IMR-90 (cell line): ENCODE measurements around the gene KLHL3. TPM values are rescaled to one million over a fixed set of nuclear protein-coding genes. Genes with fewer than 3 reads are reported as not detected.

ENCODE experiments used
- ATAC-seq: fragments of 200-7000 bp; cut with Tn5 transposase; 2 replicates; pipeline ENCODE4 v1.9.1; 2020; ENCODE audit warnings: low read depth, mild to moderate bottlenecking, moderate library complexity
- BruUV-seq: library from RNA; stranded (reverse); fragments of 400-500 nt; replicated peaks from 2 replicates; lab custom pipeline; 2021; lab: Mats Ljungman, UMichigan
- CTCF ChIA-PET: fragments of 300-600 bp; formaldehyde crosslinking; extraction: SDS; loops from one replicate; lab custom pipeline; 2021; ENCODE audit warnings: antibody characterized with exemption; lab: Yijun Ruan, JAX
- POLR2A ChIA-PET: fragments of 300-600 bp; sonication (Branson Sonifier 250); formaldehyde crosslinking; loops from one replicate; lab custom pipeline; 2022; ENCODE audit warnings: antibody characterized with exemption; ENCODE audit not compliant: unreplicated experiment; lab: Charles Lee
- DNase-seq: peaks from one replicate; pipeline ENCODE4 v3.0.0; 2013
- H2AFZ ChIP-seq: replicated peaks from 2 replicates; pipeline ENCODE3; 2013; ENCODE audit warnings: low read length, mild to moderate bottlenecking; ENCODE audit not compliant: poor library complexity
- H2AK5ac ChIP-seq: 2 replicates; pipeline ENCODE4 v1.6.1; 2013; ENCODE audit warnings: low read depth, low read length, inconsistent platforms
- H2AK9ac ChIP-seq: replicated peaks from 2 replicates; pipeline ENCODE3; 2013; ENCODE audit warnings: mild to moderate bottlenecking, low read depth, low read length, moderate library complexity; ENCODE audit not compliant: poor library complexity
- H2BK120ac ChIP-seq: 2 replicates; pipeline ENCODE4 v1.6.1; 2013; ENCODE audit warnings: low read depth, low read length, inconsistent platforms
- H2BK15ac ChIP-seq: 3 replicates; pipeline ENCODE4 v1.6.1; 2013; ENCODE audit warnings: low read depth, low read length, inconsistent platforms
- H2BK20ac ChIP-seq: 2 replicates; pipeline ENCODE4 v1.6.1; 2013; ENCODE audit warnings: low read depth, mild to moderate bottlenecking, inconsistent platforms, low read length, moderate library complexity
- H2BK5ac ChIP-seq: 2 replicates; pipeline ENCODE4 v1.6.1; 2013; ENCODE audit warnings: mild to moderate bottlenecking, low read depth, low read length, inconsistent platforms; ENCODE audit not compliant: poor library complexity, severe bottlenecking
- H3K14ac ChIP-seq: replicated peaks from 2 replicates; pipeline ENCODE4 v1.6.1; 2013; ENCODE audit warnings: low read depth, low read length, inconsistent platforms
- H3K18ac ChIP-seq: 2 replicates; pipeline ENCODE4 v1.6.1; 2013; ENCODE audit warnings: low read depth, low read length, control low read depth
- H3K23ac ChIP-seq: 2 replicates; pipeline ENCODE4 v1.6.1; 2013; ENCODE audit warnings: low read depth, low read length, inconsistent platforms
- H3K27ac ChIP-seq: 2 replicates; pipeline ENCODE4 v1.5.1; 2013; ENCODE audit warnings: mild to moderate bottlenecking, control low read depth, low read length; ENCODE audit not compliant: insufficient read depth
- H3K27me3 ChIP-seq: 2 replicates; pipeline ENCODE4 v1.6.1; 2013; ENCODE audit warnings: low read length; ENCODE audit not compliant: control insufficient read depth, insufficient read depth
- H3K36me3 ChIP-seq: 2 replicates; pipeline ENCODE4 v1.6.1; 2013; ENCODE audit warnings: low read length, mixed read lengths; ENCODE audit not compliant: control insufficient read depth, insufficient read depth
- H3K4ac ChIP-seq: 2 replicates; pipeline ENCODE4 v1.6.1; 2013; ENCODE audit warnings: low read depth, low read length, inconsistent platforms
- H3K4me1 ChIP-seq: 2 replicates; pipeline ENCODE4 v1.6.1; 2013; ENCODE audit warnings: low read length, mixed read lengths; ENCODE audit not compliant: control insufficient read depth, insufficient read depth
- H3K4me2 ChIP-seq: 2 replicates; pipeline ENCODE4 v1.6.1; 2013; ENCODE audit warnings: low read depth, mild to moderate bottlenecking, control low read depth, low read length, moderate library complexity
- H3K4me3 ChIP-seq: 2 replicates; pipeline ENCODE4 v1.5.1; 2013; ENCODE audit warnings: low read depth, mild to moderate bottlenecking, control low read depth, low read length, moderate library complexity; ENCODE audit not compliant: insufficient read depth
- H3K56ac ChIP-seq: 2 replicates; pipeline ENCODE4 v1.6.1; 2013; ENCODE audit warnings: low read length, inconsistent platforms; ENCODE audit not compliant: insufficient read depth; ENCODE audit errors: extremely low read depth
- H3K79me1 ChIP-seq, 2 experiments: 2 replicates each; pipeline ENCODE4 v1.6.1; 2013; ENCODE audit warnings: low read length in 2 of 2, inconsistent platforms in 1 of 2, low read depth in 1 of 2
- H3K9ac ChIP-seq: 2 replicates; pipeline ENCODE4 v1.6.1; 2013; ENCODE audit warnings: low read depth, low read length, control low read depth
- H3K9me1 ChIP-seq: 2 replicates; pipeline ENCODE4 v1.6.1; 2013; ENCODE audit warnings: low read length, inconsistent platforms; ENCODE audit not compliant: insufficient read depth
- H3K9me3 ChIP-seq: 2 replicates; pipeline ENCODE4 v1.6.1; 2013; ENCODE audit warnings: low read length; ENCODE audit not compliant: control insufficient read depth, insufficient read depth
- H4K20me1 ChIP-seq: 2 replicates; pipeline ENCODE4 v1.6.1; 2013; ENCODE audit warnings: low read length, inconsistent platforms; ENCODE audit not compliant: insufficient read depth
- H4K5ac ChIP-seq: 2 replicates; pipeline ENCODE4 v1.6.1; 2013; ENCODE audit warnings: mild to moderate bottlenecking, low read depth, low read length, control low read depth
- H4K8ac ChIP-seq, 2 experiments: 2 replicates each; pipeline ENCODE4 v1.6.1; 2013; ENCODE audit warnings: low read depth in 2 of 2, low read length in 2 of 2, control low read depth in 1 of 2, inconsistent platforms in 1 of 2
- H4K91ac ChIP-seq: 2 replicates; pipeline ENCODE4 v1.6.1; 2013; ENCODE audit warnings: low read depth, low read length, inconsistent platforms; ENCODE audit not compliant: insufficient read depth
- CEBPB ChIP-seq: IDR thresholded peaks from 2 replicates; pipeline ENCODE4 v1.6.1; 2012; ENCODE audit warnings: low read depth, low read length, improper control_type of control experiment
- CHD1 ChIP-seq: IDR thresholded peaks from 2 replicates; pipeline ENCODE4 v1.6.1; 2012; ENCODE audit warnings: low read depth, low read length, improper control_type of control experiment
- FOS ChIP-seq: fragments of 150-350 bp; IDR thresholded peaks from 2 replicates; pipeline ENCODE4 v1.6.1; 2016; ENCODE audit warnings: low read depth, low read length
- MAFK ChIP-seq: IDR thresholded peaks from 2 replicates; pipeline ENCODE4 v1.6.1; 2012; ENCODE audit warnings: low read depth, low read length, improper control_type of control experiment
- MAZ ChIP-seq: IDR thresholded peaks from 2 replicates; pipeline ENCODE4 v1.6.1; 2012; ENCODE audit warnings: low read depth, mild to moderate bottlenecking, low read length, improper control_type of control experiment, moderate library complexity, borderline replicate concordance
- MXI1 ChIP-seq: IDR thresholded peaks from 2 replicates; pipeline ENCODE4 v1.6.1; 2012; ENCODE audit warnings: low read depth, mild to moderate bottlenecking, low read length, moderate library complexity, borderline replicate concordance
- NFE2L2 ChIP-seq: fragments of 150-350 bp; IDR thresholded peaks from 2 replicates; pipeline ENCODE4 v1.6.1; 2016; ENCODE audit warnings: low read depth, mild to moderate bottlenecking, low read length
- POLR2A ChIP-seq: IDR thresholded peaks from 2 replicates; pipeline ENCODE4 v1.6.1; 2012; ENCODE audit warnings: mild to moderate bottlenecking, low read depth, low read length
- RAD21 ChIP-seq: IDR thresholded peaks from 2 replicates; pipeline ENCODE4 v1.6.1; 2012; ENCODE audit warnings: low read length, improper control_type of control experiment
- RCOR1 ChIP-seq: IDR thresholded peaks from 2 replicates; pipeline ENCODE4 v1.6.1; 2012; ENCODE audit warnings: mild to moderate bottlenecking, low read length, improper control_type of control experiment; ENCODE audit not compliant: insufficient replicate concordance
- RFX5 ChIP-seq: IDR thresholded peaks from 2 replicates; pipeline ENCODE4 v1.8.0; 2012; ENCODE audit warnings: low read depth, mild to moderate bottlenecking, low read length, moderate library complexity
- SMC3 ChIP-seq: fragments of 150-350 bp; IDR thresholded peaks from 2 replicates; pipeline ENCODE4 v1.6.1; 2016; ENCODE audit warnings: low read depth, mild to moderate bottlenecking, antibody characterized with exemption, low read length, moderate library complexity
- USF2 ChIP-seq: fragments of 150-350 bp; IDR thresholded peaks from 2 replicates; pipeline ENCODE4 v1.6.1; 2017; ENCODE audit warnings: mild to moderate bottlenecking, antibody characterized with exemption, low read length, low read depth
- WGBS, 2 experiments: methylation state at CpG; one replicate each; pipeline versions ENCODE4 v1.1.5 to v1.1.7; 2013; ENCODE audit warnings: missing lambda C conversion rate in 2 of 2; ENCODE audit not compliant: insufficient read length in 1 of 2; ENCODE audit errors: extremely low coverage in 2 of 2; 5-methylcytosine and 5-hydroxymethylcytosine counted together
- dilution Hi-C: fragments of 300-500 bp; cut with HindIII; formaldehyde crosslinking; loops from one replicate; pipeline ENCODE4 v1.14.3; 2018; ENCODE audit warnings: low sequenced_read_pairs; ENCODE audit not compliant: unreplicated experiment
- in situ Hi-C: fragments of 300-500 bp; cut with MboI; formaldehyde crosslinking; loops from 3 replicates; pipeline ENCODE4 v1.14.3; 2019; ENCODE audit warnings: low sequenced_read_pairs, inconsistent platforms, mixed read lengths
- intact Hi-C: fragments of 100-400 bp; cut with micrococcal nuclease; formaldehyde crosslinking; loops from 2 replicates; pipeline ENCODE4 v1.10.0; 2022
- polyA plus RNA-seq, 3 experiments: library from polyadenylated mRNA; depleted of rRNA; stranded (reverse); fragments of >200 nt; gene quantifications; 2 replicates each; pipeline ENCODE4 v1.2.3, GENCODE V29; 2012; ENCODE audit warnings: low replicate concordance in 1 of 3
- total RNA-seq: library from RNA; depleted of rRNA; stranded (reverse); fragments of >200 nt; gene quantifications from 2 replicates; pipeline ENCODE4 v1.2.3, GENCODE V29; 2012
- TF ChIP-seq, protein P1 (sequence below): conservative IDR thresholded peaks from 2 replicates; pipeline ENCODE4 v1.5.1; 2012; ENCODE audit warnings: mild to moderate bottlenecking, low read depth, low read length, improper control_type of control experiment
- TF ChIP-seq, protein P2 (sequence below): fragments of 150-350 bp; IDR thresholded peaks from 2 replicates; pipeline ENCODE4 v1.6.1; 2016; ENCODE audit warnings: low read depth, mild to moderate bottlenecking, low read length, moderate library complexity, borderline replicate concordance

KLHL3 gene
- total and polyA plus RNA-seq, 2 of the 4 experiments (the other 2 are of a cell fraction): 2.3 to 4.1 TPM

DNA sequence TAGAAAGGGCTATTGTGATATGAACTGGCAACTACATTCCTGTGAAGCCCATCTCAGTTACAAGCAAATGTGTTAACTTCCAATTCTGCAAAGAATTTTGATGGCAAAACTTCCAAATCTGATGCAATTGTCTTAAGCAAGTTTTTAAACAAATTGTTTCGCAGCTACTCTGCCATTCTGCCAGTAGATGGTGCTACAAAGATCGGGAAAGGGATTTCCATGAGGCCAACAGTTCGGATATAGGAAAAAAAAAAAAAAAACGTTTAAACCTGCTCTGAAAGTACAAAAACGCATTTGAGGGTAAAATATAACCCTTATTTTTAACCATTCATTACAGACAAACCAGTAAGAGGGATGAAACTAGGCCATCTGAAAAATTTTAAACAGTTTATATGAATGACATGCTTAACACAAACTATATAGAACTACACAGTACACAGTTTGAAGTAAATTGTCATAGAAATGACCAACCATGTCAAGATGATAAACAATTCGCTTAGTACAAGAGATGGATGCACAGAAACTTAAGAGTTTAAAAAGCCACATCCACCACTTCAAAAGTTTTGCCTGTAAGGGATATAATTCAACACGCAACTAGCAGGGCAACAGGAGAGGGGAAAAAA, 16.1 kb upstream of the KLHL3 start:
- Histone ChIP-seq H3K9ac (peak overlapping the region; percentile 98; the same call in 1 of the 2 replicates), H4K20me1 (peaks cover 44% of the 10 kb centered on the region), H3K4me1 (no peaks in the 10 kb centered on the region; the same call in 1 of the 2 replicates), H3K36me3 (no peaks in the 10 kb centered on the region; the same call in 1 of the 2 replicates), H4K91ac (no peak overlapping the region), H2BK120ac (no peak overlapping the region), H3K14ac (no peak overlapping the region), H3K18ac (no peak overlapping the region), H2AK5ac (no peak overlapping the region), H3K56ac (0 out of 2 replicates have a peak overlapping the region, but pooled peaks have one; percentile 4), H2BK5ac (no peak overlapping the region), H3K9me3 (no peaks in the 10 kb centered on the region), H3K4ac (no peak overlapping the region), H2AK9ac (no peak overlapping the region), H2BK20ac (no peak overlapping the region), H4K8ac (no peak overlapping the region), H3K4me3 (peak overlapping the region; percentile 61), H3K27me3 (no peaks in the 10 kb centered on the region), H3K23ac (peak overlapping the region; percentile 5; the same call in 1 of the 2 replicates), H4K5ac (no peak overlapping the region), H2BK15ac (no peak overlapping the region), H2AFZ (no peak overlapping the region), H3K9me1 (no peaks in the 10 kb centered on the region), H3K4me2 (peak overlapping the region; percentile 94), H3K79me1 (peaks cover 10% of the 10 kb centered on the region in 2 experiments), H3K27ac (no peak overlapping the region; the same call in 1 of the 2 replicates)
- no CpG with 5 or more reads among the region's 7 CpGs for WGBS, 2 experiments
- intact Hi-C loops (no loop called here), dilution Hi-C loops (no loop called here), in situ Hi-C loops (loop anchor here (10.0 kb wide), 1 partner anchor 283 kb away; the partner anchor contains the start of gene FAM13B)
- DNase-seq (peak; percentile 80), ATAC-seq (no peak)
- BruUV-seq: no TSS peak
- ChIA-PET POLR2A (interaction anchor here (0.6 kb wide), 1 partner anchor 12 kb away, joined by 3 read pairs; no protein-coding TSS in a partner anchor), CTCF (interaction anchor here (0.6 to 2.5 kb wide), 8 partner anchors 10 to 1091 kb away, joined by 3 to 22 read pairs (median 5); no protein-coding TSS in a partner anchor)
- TF ChIP-seq MAFK: no peak
- TF ChIP-seq USF2: no peak
- peak; percentile 34 for TF ChIP-seq RAD21
- TF ChIP-seq, protein P1, sequence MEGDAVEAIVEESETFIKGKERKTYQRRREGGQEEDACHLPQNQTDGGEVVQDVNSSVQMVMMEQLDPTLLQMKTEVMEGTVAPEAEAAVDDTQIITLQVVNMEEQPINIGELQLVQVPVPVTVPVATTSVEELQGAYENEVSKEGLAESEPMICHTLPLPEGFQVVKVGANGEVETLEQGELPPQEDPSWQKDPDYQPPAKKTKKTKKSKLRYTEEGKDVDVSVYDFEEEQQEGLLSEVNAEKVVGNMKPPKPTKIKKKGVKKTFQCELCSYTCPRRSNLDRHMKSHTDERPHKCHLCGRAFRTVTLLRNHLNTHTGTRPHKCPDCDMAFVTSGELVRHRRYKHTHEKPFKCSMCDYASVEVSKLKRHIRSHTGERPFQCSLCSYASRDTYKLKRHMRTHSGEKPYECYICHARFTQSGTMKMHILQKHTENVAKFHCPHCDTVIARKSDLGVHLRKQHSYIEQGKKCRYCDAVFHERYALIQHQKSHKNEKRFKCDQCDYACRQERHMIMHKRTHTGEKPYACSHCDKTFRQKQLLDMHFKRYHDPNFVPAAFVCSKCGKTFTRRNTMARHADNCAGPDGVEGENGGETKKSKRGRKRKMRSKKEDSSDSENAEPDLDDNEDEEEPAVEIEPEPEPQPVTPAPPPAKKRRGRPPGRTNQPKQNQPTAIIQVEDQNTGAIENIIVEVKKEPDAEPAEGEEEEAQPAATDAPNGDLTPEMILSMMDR: peak; percentile 82
- TF ChIP-seq POLR2A: no peak
- no peak for TF ChIP-seq RCOR1
- no peak for TF ChIP-seq MAZ
- TF ChIP-seq NFE2L2: no peak
- TF ChIP-seq, protein P2, sequence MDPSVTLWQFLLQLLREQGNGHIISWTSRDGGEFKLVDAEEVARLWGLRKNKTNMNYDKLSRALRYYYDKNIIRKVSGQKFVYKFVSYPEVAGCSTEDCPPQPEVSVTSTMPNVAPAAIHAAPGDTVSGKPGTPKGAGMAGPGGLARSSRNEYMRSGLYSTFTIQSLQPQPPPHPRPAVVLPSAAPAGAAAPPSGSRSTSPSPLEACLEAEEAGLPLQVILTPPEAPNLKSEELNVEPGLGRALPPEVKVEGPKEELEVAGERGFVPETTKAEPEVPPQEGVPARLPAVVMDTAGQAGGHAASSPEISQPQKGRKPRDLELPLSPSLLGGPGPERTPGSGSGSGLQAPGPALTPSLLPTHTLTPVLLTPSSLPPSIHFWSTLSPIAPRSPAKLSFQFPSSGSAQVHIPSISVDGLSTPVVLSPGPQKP: no peak
- no peak for TF ChIP-seq FOS
- TF ChIP-seq MXI1: no peak
- no peak for TF ChIP-seq RFX5
- 0 out of 2 replicates have a peak, but pooled peaks have one; percentile 21 for TF ChIP-seq SMC3
- TF ChIP-seq CHD1: no peak
- TF ChIP-seq CEBPB: peak; percentile 83
